CD4-positive, alpha-beta T cell (primary cell): ENCODE data around the gene MAP2K2. TPM values are rescaled to one million over a fixed set of nuclear protein-coding genes. Genes with fewer than 3 reads are reported as not detected.

Experiments
- ATAC-seq: fragments of 200-7000 bp; cut with Tn5 transposase; one replicate; pipeline ENCODE4 v1.10.0; 2022; ENCODE audit warnings: mild to moderate bottlenecking; ENCODE audit not compliant: poor library complexity
- CTCF ChIA-PET: fragments of 350-600 bp; sonication (Branson Sonifier 250); formaldehyde crosslinking; loops from one replicate; lab custom pipeline; 2021; ENCODE audit warnings: antibody characterized with exemption, inconsistent platforms; lab: Charles Lee
- POLR2A ChIA-PET: fragments of 350-600 bp; sonication (Branson Sonifier 250); formaldehyde crosslinking; loops from one replicate; lab custom pipeline; 2021; ENCODE audit warnings: antibody characterized with exemption, inconsistent platforms; lab: Charles Lee
- DNase-seq, 14 experiments: peaks; one replicate each; pipeline ENCODE4 v3.0.0-alpha.2; 2013 to 2020; ENCODE audit warnings: mixed read lengths in 2 of 14
- H3K27ac ChIP-seq, 2 donors: one replicate each; pipeline versions ENCODE4 v1.5.1 to v1.7.0; 2013; ENCODE audit warnings: low read length in 2 of 2, low read depth in 1 of 2, mild to moderate bottlenecking in 1 of 2
- H3K27me3 ChIP-seq, 2 experiments: 1 replicate in 1 of 2; 2 replicates in 1 of 2; pipeline versions ENCODE4 v1.6.1 to v1.7.0; 2013; ENCODE audit warnings: low read length in 2 of 2, control low read depth in 1 of 2, mild to moderate bottlenecking in 1 of 2, moderate library complexity in 1 of 2; ENCODE audit not compliant: insufficient read depth in 2 of 2, control insufficient read depth in 1 of 2
- H3K36me3 ChIP-seq: one replicate; pipeline ENCODE4 v1.6.1; 2013; ENCODE audit warnings: low read length, control low read depth; ENCODE audit not compliant: insufficient read depth
- H3K4me1 ChIP-seq: one replicate; pipeline ENCODE4 v1.6.1; 2013; ENCODE audit warnings: low read length, control low read depth; ENCODE audit not compliant: insufficient read depth
- H3K4me3 ChIP-seq: one replicate; pipeline ENCODE4 v1.5.1; 2013; ENCODE audit warnings: mild to moderate bottlenecking, low read length, moderate library complexity
- H3K9me3 ChIP-seq, 2 experiments: 1 replicate in 1 of 2; 2 replicates in 1 of 2; pipeline versions ENCODE4 v1.6.1 to v1.7.0; 2013; ENCODE audit warnings: low read length in 2 of 2, mild to moderate bottlenecking in 2 of 2, control low read depth in 1 of 2, moderate library complexity in 1 of 2; ENCODE audit not compliant: control insufficient read depth in 1 of 2, insufficient read depth in 1 of 2
- H3K27ac Mint-ChIP-seq: one replicate; pipeline ENCODE4 v1.8.0; 2020; ENCODE audit warnings: mixed read lengths
- H3K27me3 Mint-ChIP-seq: one replicate; pipeline ENCODE4 v1.8.0; 2021; ENCODE audit warnings: mixed read lengths
- H3K36me3 Mint-ChIP-seq: one replicate; pipeline ENCODE4 v1.8.0; 2021; ENCODE audit warnings: low read depth, mixed read lengths
- H3K4me1 Mint-ChIP-seq: one replicate; pipeline ENCODE4 v1.8.0; 2021; ENCODE audit warnings: low read depth, mixed read lengths
- H3K4me3 Mint-ChIP-seq: one replicate; pipeline ENCODE4 v1.8.0; 2020; ENCODE audit warnings: mild to moderate bottlenecking, mixed read lengths
- H3K9me3 Mint-ChIP-seq: one replicate; pipeline ENCODE4 v1.8.0; 2020; ENCODE audit warnings: mixed read lengths
- intact Hi-C, 2 experiments: fragments of 100-400 bp; cut with DNase I in 1 of 2; cut with micrococcal nuclease in 1 of 2; formaldehyde crosslinking; loops; one replicate each; pipeline versions ENCODE4 v1.15.1 to v1.9.0; 2023 to 2025; cut with DNase I, micrococcal nuclease
- total RNA-seq, 174 experiments: library from RNA in 2 of 174; stranded (reverse) in 2 of 174; gene quantifications; one replicate each; pipeline ENCODE4 v1.2.3 and lab custom pipeline; 2021 to 2026
- TF ChIP-seq, protein P1 (sequence below): fragments of 200-600 bp; IDR thresholded peaks from one replicate; pipeline ENCODE4 v1.8.0; 2022; ENCODE audit warnings: antibody characterized with exemption, mild to moderate bottlenecking

The MAP2K2 gene
- total RNA-seq, 2 experiments from 2014 or later, result 72.7 to 77.6 TPM

- no peaks in the 10 kb centered on the region for H3K27me3 ChIP-seq
- H3K27ac Mint-ChIP-seq, result no peak overlapping the region
- peaks cover 27% of the 10 kb centered on the region for H3K36me3 Mint-ChIP-seq
- no peaks in the 10 kb centered on the region for H3K9me3 Mint-ChIP-seq
- no peak overlapping the region for H3K4me3 Mint-ChIP-seq
- no peak for ATAC-seq
- no peak for DNase-seq
- intact Hi-C loops, result no loop called here
- no peak overlapping the region for H3K27ac ChIP-seq
- peaks cover 14% of the 10 kb centered on the region for H3K4me1 ChIP-seq
- ChIA-PET POLR2A (no interaction called here), CTCF (no interaction called here)
- no peaks in the 10 kb centered on the region for H3K27me3 Mint-ChIP-seq
- H3K36me3 ChIP-seq, result peaks cover 34% of the 10 kb centered on the region
- H3K9me3 ChIP-seq, result no peaks in the 10 kb centered on the region
- H3K4me1 Mint-ChIP-seq, result peaks cover 7% of the 10 kb centered on the region
- H3K4me3 ChIP-seq, result no peak overlapping the region
- TF ChIP-seq, protein P1, sequence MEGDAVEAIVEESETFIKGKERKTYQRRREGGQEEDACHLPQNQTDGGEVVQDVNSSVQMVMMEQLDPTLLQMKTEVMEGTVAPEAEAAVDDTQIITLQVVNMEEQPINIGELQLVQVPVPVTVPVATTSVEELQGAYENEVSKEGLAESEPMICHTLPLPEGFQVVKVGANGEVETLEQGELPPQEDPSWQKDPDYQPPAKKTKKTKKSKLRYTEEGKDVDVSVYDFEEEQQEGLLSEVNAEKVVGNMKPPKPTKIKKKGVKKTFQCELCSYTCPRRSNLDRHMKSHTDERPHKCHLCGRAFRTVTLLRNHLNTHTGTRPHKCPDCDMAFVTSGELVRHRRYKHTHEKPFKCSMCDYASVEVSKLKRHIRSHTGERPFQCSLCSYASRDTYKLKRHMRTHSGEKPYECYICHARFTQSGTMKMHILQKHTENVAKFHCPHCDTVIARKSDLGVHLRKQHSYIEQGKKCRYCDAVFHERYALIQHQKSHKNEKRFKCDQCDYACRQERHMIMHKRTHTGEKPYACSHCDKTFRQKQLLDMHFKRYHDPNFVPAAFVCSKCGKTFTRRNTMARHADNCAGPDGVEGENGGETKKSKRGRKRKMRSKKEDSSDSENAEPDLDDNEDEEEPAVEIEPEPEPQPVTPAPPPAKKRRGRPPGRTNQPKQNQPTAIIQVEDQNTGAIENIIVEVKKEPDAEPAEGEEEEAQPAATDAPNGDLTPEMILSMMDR, result no peak
These were observed 81.2 kb downstream of the MAP2K2 start for GRCh38 chr19:4042731-4043082.

DNA sequence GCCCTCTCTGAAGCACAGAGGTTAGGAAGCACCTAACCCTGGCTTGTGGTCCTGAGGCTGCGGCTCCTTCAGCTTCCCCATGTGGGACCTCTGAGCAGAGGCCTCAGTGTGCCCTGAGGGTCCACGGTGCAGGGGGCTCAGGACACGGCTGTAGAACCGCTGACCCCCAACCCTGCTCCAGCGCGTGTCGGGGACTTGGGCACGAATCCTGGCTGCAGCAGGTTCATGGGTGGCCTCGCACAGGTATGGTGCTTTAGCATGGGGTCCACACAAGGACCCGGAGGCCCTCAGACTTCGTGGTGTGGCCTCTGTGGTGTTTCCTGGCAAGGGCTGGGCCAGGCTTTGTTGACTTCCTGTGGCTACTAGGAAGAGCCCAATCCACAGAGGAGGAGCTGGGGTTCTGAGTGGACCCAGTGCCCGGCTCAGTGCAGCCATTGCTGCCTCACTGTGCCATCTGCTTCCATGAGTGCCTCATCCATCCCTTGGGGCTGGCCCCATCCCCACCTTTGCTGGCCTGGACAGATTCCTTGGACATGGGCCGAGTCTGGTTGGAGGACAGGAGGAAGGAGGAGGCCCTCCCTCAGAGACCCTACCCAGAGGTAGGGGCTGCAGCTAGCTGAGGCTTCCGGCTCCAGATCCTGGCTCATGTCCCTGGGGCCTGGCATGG lies 81.7 kb downstream of the MAP2K2 start:
- no peak overlapping the region for H3K4me3 Mint-ChIP-seq
- no peaks in the 10 kb centered on the region for H3K9me3 Mint-ChIP-seq
- ATAC-seq (no peak), DNase-seq (no peak)
- intact Hi-C loops, result no loop called here
- peaks cover 23% of the 10 kb centered on the region for H3K36me3 Mint-ChIP-seq
- Histone ChIP-seq H3K4me1 (peaks cover 14% of the 10 kb centered on the region), H3K4me3 (no peak overlapping the region), H3K36me3 (peaks cover 34% of the 10 kb centered on the region), H3K9me3 (no peaks in the 10 kb centered on the region), H3K27me3 (no peaks in the 10 kb centered on the region), H3K27ac (no peak overlapping the region)
- TF ChIP-seq, protein P1, result no peak
- no peak overlapping the region for H3K27ac Mint-ChIP-seq
- ChIA-PET POLR2A (interaction anchor here (1.7 kb wide), 1 partner anchor 57 kb away, joined by 4 read pairs; the partner anchor contains the start of gene EEF2), CTCF (interaction anchor here (1.4 kb wide), 1 partner anchor 98 kb away, joined by 6 read pairs; no protein-coding TSS in a partner anchor)
- H3K27me3 Mint-ChIP-seq, result no peaks in the 10 kb centered on the region
- peaks cover 7% of the 10 kb centered on the region for H3K4me1 Mint-ChIP-seq

Other genes with a start within 250 kb of the MAP2K2 start
- not detected for gene ATCAY, start 243.4 kb downstream of the MAP2K2 start, total RNA-seq
- gene NMRK2, start 191.1 kb downstream of the MAP2K2 start, total RNA-seq, result not detected
- gene DAPK3, start 153.0 kb downstream of the MAP2K2 start, total RNA-seq, result 10 to 100 TPM; 21.1 to 22.9 TPM
- 1,000 to 10,000 TPM; 2,756 to 2,866 TPM for gene EEF2, start 138.7 kb downstream of the MAP2K2 start, total RNA-seq
- gene PIAS4, start 116.4 kb downstream of the MAP2K2 start, total RNA-seq, result 10 to 100 TPM; 14.5 to 16.5 TPM
- 10 to 100 TPM; 44.2 to 47.2 TPM for gene ZBTB7A, start 57.2 kb downstream of the MAP2K2 start, total RNA-seq
- gene CREB3L3, start 29.5 kb upstream of the MAP2K2 start, total RNA-seq, result under 1 TPM in 1 of 2 experiments, not detected in 1; 0.08 TPM
- gene SIRT6, start 58.4 kb upstream of the MAP2K2 start, total RNA-seq, result 10 to 100 TPM; 11.2 to 14.2 TPM
- under 1 TPM; 0.59 to 0.60 TPM for gene ANKRD24, start 58.6 kb upstream of the MAP2K2 start, total RNA-seq
- gene EBI3, start 105.4 kb upstream of the MAP2K2 start, total RNA-seq, result not detected
- gene YJU2, start 123.0 kb upstream of the MAP2K2 start, total RNA-seq, result 10 to 100 TPM; 32.9 to 33.7 TPM
- gene SHD, start 155.1 kb upstream of the MAP2K2 start, total RNA-seq, result under 1 TPM; 0.14 to 0.64 TPM
- 10 to 100 TPM; 17.6 to 20.9 TPM for gene TMIGD2, start 178.3 kb upstream of the MAP2K2 start, total RNA-seq
- gene FSD1, start 180.5 kb upstream of the MAP2K2 start, total RNA-seq, result 1 to 10 TPM in 1 of 2 experiments, under 1 TPM in 1; 0.98 to 1.0 TPM
- gene STAP2, start 214.7 kb upstream of the MAP2K2 start, total RNA-seq, result 1 to 10 TPM; 1.7 to 1.8 TPM
- gene MPND, start 219.4 kb upstream of the MAP2K2 start, total RNA-seq, result 10 to 100 TPM; 10.3 to 11.0 TPM